NCI-H748 (cell line): ENCODE measurements around the gene CEP120.
"Not testable (repeated sequence)": the region's sequence is repeated elsewhere in the genome, so short reads cannot be mapped to it uniquely, and the experiment has no call there.

Source experiments
- DNase-seq: peaks from one replicate; lab custom pipeline; 2025; ENCODE audit not compliant: unreplicated experiment; lab: John Stamatoyannopoulos, UW

Gene CEP120

GRCh38 chr5:123423278-123424149, at the start of gene CEP120:
Gene CEP120 (minus strand): TSS chr5:123423403. CDS start chr5:123422998, 405 bp downstream.
- peak; percentile 100 for DNase-seq

- no peak for DNase-seq
These were observed 49.1 kb upstream of the CEP120 start for GRCh38 chr5:123472150-123472924.

GRCh38 chr5:123471385-123471784, 48.2 kb upstream of the CEP120 start:
- no peak for DNase-seq

GRCh38 chr5:123466839-123467238, 43.6 kb upstream of the CEP120 start:
- DNase-seq = not testable (repeated sequence)

- no peak for DNase-seq
These were observed 37.1 kb upstream of the CEP120 start for GRCh38 chr5:123460296-123460729.

- not testable (repeated sequence) for DNase-seq
These were observed 35.8 kb upstream of the CEP120 start for GRCh38 chr5:123458994-123459393.

GRCh38 chr5:123456242-123456641, 33.0 kb upstream of the CEP120 start:
- no peak for DNase-seq

GRCh38 chr5:123455640-123456039, 32.4 kb upstream of the CEP120 start:
- DNase-seq = no peak

- DNase-seq = no peak
These were observed 31.9 kb upstream of the CEP120 start for GRCh38 chr5:123455095-123455494.

GRCh38 chr5:123454259-123454911, 31.2 kb upstream of the CEP120 start:
- no peak for DNase-seq

GRCh38 chr5:123452401-123452800, 29.2 kb upstream of the CEP120 start:
- no peak for DNase-seq

GRCh38 chr5:123451047-123451446, 27.8 kb upstream of the CEP120 start:
- DNase-seq = peak; percentile 59

GRCh38 chr5:123450640-123451039, 27.4 kb upstream of the CEP120 start:
- DNase-seq = peak; percentile 95

- DNase-seq = peak; percentile 15
These were observed 26.9 kb upstream of the CEP120 start for GRCh38 chr5:123450114-123450513.

GRCh38 chr5:123449424-123449974, 26.3 kb upstream of the CEP120 start:
- peak; percentile 12 for DNase-seq

GRCh38 chr5:123448743-123449142, 25.5 kb upstream of the CEP120 start:
- DNase-seq = no peak

- no peak for DNase-seq
These were observed 24.9 kb upstream of the CEP120 start for GRCh38 chr5:123448017-123448617.

GRCh38 chr5:123444016-123444415, 20.8 kb upstream of the CEP120 start:
- DNase-seq = no peak

GRCh38 chr5:123441408-123441807, 18.2 kb upstream of the CEP120 start:
- no peak for DNase-seq

GRCh38 chr5:123440456-123441181, 17.4 kb upstream of the CEP120 start:
- no peak for DNase-seq
